Activated CD4-positive, alpha-beta memory T cell treated with anti-CD3 and anti-CD28 coated beads for 36 hours (primary cell): ENCODE results near the gene WWC2. TPM values are rescaled to one million over a fixed set of nuclear protein-coding genes. Genes with fewer than 3 reads are reported as not detected.

Experiments
- CTCF ChIA-PET: fragments of 350-600 bp; sonication (Branson Sonifier 250); formaldehyde crosslinking; loops from one replicate; lab custom pipeline; 2021; ENCODE audit warnings: antibody characterized with exemption, inconsistent platforms; lab: Charles Lee
- POLR2A ChIA-PET: fragments of 350-600 bp; sonication (Branson Sonifier 250); formaldehyde crosslinking; loops from one replicate; lab custom pipeline; 2021; ENCODE audit warnings: antibody characterized with exemption; lab: Charles Lee
- DNase-seq: peaks from one replicate; pipeline ENCODE4 v3.0.0-alpha.2; 2020
- H3K27ac Mint-ChIP-seq: one replicate; pipeline ENCODE4 v1.8.0; 2021; ENCODE audit warnings: mixed read lengths
- H3K27me3 Mint-ChIP-seq: one replicate; pipeline ENCODE4 v1.8.0; 2021; ENCODE audit warnings: mixed read lengths
- H3K36me3 Mint-ChIP-seq: one replicate; pipeline ENCODE4 v1.8.0; 2021; ENCODE audit warnings: mixed read lengths
- H3K4me1 Mint-ChIP-seq: one replicate; pipeline ENCODE4 v1.8.0; 2021; ENCODE audit warnings: low read depth, mixed read lengths
- H3K4me3 Mint-ChIP-seq: one replicate; pipeline ENCODE4 v1.8.0; 2021; ENCODE audit warnings: mild to moderate bottlenecking, mixed read lengths
- H3K9me3 Mint-ChIP-seq: one replicate; pipeline ENCODE4 v1.8.0; 2021; ENCODE audit warnings: mixed read lengths
- intact Hi-C: fragments of 100-400 bp; cut with micrococcal nuclease; formaldehyde crosslinking; loops from one replicate; pipeline ENCODE4 v1.15.1; 2023
- total RNA-seq, 2 experiments: library from RNA; stranded (reverse); gene quantifications; one replicate each; pipeline ENCODE4 v1.2.3, GENCODE V29; 2021

The WWC2 gene
- total RNA-seq, 2 experiments from 2014 or later, result 3.6 to 5.4 TPM

DNA sequence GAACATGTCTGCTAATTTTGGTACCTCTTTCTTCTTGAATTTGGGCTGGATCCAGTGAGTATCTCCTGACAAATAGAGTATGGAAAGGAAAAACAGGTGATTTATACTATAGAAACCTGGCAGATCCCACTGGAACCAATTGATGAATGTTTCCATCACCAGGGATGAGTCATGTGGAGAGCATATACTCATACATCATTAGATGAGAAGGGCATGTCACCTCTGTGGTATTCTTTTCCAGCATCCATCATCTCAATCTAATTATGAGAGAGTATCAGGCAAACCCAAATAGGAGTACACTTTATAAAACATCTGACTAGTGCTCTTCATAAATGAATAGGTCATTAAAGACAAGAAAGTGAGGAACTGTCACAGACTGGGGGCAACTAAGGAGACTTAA, 130.3 kb downstream of the WWC2 start:
- H3K27me3 Mint-ChIP-seq, result no peaks in the 10 kb centered on the region
- no peaks in the 10 kb centered on the region for H3K9me3 Mint-ChIP-seq
- no peak for DNase-seq
- intact Hi-C loops, result no loop called here
- H3K4me1 Mint-ChIP-seq, result no peaks in the 10 kb centered on the region
- H3K36me3 Mint-ChIP-seq, result no peaks in the 10 kb centered on the region
- ChIA-PET POLR2A (interaction anchor here (0.7 kb wide), 1 partner anchor 131 kb away, joined by 3 read pairs; the partner anchor contains the start of gene WWC2), CTCF (no interaction called here)
- H3K4me3 Mint-ChIP-seq, result no peak overlapping the region
- H3K27ac Mint-ChIP-seq, result no peak overlapping the region

- Mint-ChIP-seq H3K9me3 (no peaks in the 10 kb centered on the region), H3K4me3 (no peak overlapping the region), H3K27ac (no peak overlapping the region), H3K36me3 (no peaks in the 10 kb centered on the region), H3K4me1 (no peaks in the 10 kb centered on the region), H3K27me3 (no peaks in the 10 kb centered on the region)
- POLR2A ChIA-PET, result no interaction called here
- CTCF ChIA-PET, result interaction anchor here (0.5 to 1.7 kb wide), 4 partner anchors 15 to 167 kb away, joined by 3 to 5 read pairs (median 4); no protein-coding TSS in a partner anchor
- no peak for DNase-seq
- intact Hi-C loops, result no loop called here
Observed at GRCh38 chr4:183240581-183241321, 141.7 kb downstream of the WWC2 start.

DNA sequence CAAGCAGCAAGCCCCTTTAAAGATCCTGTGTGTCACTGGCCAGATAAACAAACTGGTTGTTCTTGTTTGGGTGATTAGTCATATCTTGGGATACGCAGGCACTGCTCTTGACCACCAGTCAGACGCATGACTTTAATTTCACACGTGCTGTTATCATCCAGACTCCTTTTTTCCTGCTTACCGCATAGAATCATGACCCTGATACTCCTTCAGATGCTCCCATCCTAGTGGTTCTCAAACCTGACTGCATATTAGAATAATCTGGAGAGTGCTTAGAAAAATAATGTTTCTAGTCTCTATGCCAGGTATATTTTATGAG, 142.2 kb downstream of the WWC2 start:
- POLR2A ChIA-PET, result no interaction called here
- DNase-seq, result no peak
- intact Hi-C loops, result no loop called here
- CTCF ChIA-PET, result interaction anchor here (1.7 kb wide), 1 partner anchor 168 kb away, joined by 5 read pairs; no protein-coding TSS in a partner anchor
- H3K36me3 Mint-ChIP-seq, result no peaks in the 10 kb centered on the region
- H3K4me1 Mint-ChIP-seq, result no peaks in the 10 kb centered on the region
- H3K4me3 Mint-ChIP-seq, result no peak overlapping the region
- no peaks in the 10 kb centered on the region for H3K9me3 Mint-ChIP-seq
- no peaks in the 10 kb centered on the region for H3K27me3 Mint-ChIP-seq
- H3K27ac Mint-ChIP-seq, result no peak overlapping the region

GRCh38 chr4:183241721-183242151, 142.7 kb downstream of the WWC2 start:
- POLR2A ChIA-PET, result no interaction called here
- Mint-ChIP-seq H3K4me3 (no peak overlapping the region), H3K9me3 (no peaks in the 10 kb centered on the region), H3K27ac (no peak overlapping the region), H3K4me1 (no peaks in the 10 kb centered on the region), H3K27me3 (no peaks in the 10 kb centered on the region), H3K36me3 (no peaks in the 10 kb centered on the region)
- DNase-seq, result no peak
- intact Hi-C loops, result no loop called here
- CTCF ChIA-PET, result interaction anchor here (1.7 kb wide), 1 partner anchor 168 kb away, joined by 5 read pairs; no protein-coding TSS in a partner anchor

- H3K4me1 Mint-ChIP-seq, result no peaks in the 10 kb centered on the region
- intact Hi-C loops, result no loop called here
- no peak overlapping the region for H3K4me3 Mint-ChIP-seq
- CTCF ChIA-PET, result interaction anchor here (1.0 to 1.7 kb wide), 4 partner anchors 13 to 169 kb away, joined by 3 to 5 read pairs (median 3); no protein-coding TSS in a partner anchor
- no peak overlapping the region for H3K27ac Mint-ChIP-seq
- no peak for DNase-seq
- H3K27me3 Mint-ChIP-seq, result no peaks in the 10 kb centered on the region
- POLR2A ChIA-PET, result no interaction called here
- no peaks in the 10 kb centered on the region for H3K36me3 Mint-ChIP-seq
- H3K9me3 Mint-ChIP-seq, result no peaks in the 10 kb centered on the region
Observed at GRCh38 chr4:183242291-183242690, 143.2 kb downstream of the WWC2 start.

DNA sequence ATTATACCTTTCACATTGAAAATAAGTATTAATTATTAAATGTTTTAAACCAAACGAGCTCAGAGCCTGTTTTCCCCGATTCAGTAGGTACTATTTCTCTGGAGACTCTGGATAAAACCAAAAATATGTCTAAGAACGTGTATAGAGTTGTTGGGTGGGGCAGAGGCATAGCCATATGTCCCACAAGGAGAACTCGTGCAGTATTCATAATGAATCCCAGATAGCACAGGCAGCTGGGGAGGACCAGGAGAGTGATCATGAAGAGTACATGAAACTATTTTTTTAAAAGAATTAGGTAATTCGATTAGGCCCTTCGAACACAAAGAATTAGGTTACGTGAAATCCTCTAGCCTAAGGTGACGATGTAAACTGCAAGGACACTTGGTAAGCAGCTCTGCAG, 145.0 kb downstream of the WWC2 start:
- Mint-ChIP-seq H3K4me3 (no peak overlapping the region), H3K36me3 (no peaks in the 10 kb centered on the region), H3K27ac (no peak overlapping the region), H3K27me3 (no peaks in the 10 kb centered on the region), H3K4me1 (no peaks in the 10 kb centered on the region), H3K9me3 (no peaks in the 10 kb centered on the region)
- ChIA-PET CTCF (interaction anchor here (1.0 to 2.6 kb wide), 4 partner anchors 12 to 305 kb away, joined by 3 to 10 read pairs (median 4); no protein-coding TSS in a partner anchor), POLR2A (interaction anchor here (0.7 kb wide), 1 partner anchor 146 kb away, joined by 3 read pairs; no protein-coding TSS in a partner anchor)
- no peak for DNase-seq
- intact Hi-C loops, result no loop called here

- no peaks in the 10 kb centered on the region for H3K36me3 Mint-ChIP-seq
- no peaks in the 10 kb centered on the region for H3K27me3 Mint-ChIP-seq
- POLR2A ChIA-PET, result interaction anchor here (0.7 kb wide), 1 partner anchor 147 kb away, joined by 3 read pairs; no protein-coding TSS in a partner anchor
- no peaks in the 10 kb centered on the region for H3K4me1 Mint-ChIP-seq
- intact Hi-C loops, result no loop called here
- CTCF ChIA-PET, result interaction anchor here (0.6 to 2.6 kb wide), 5 partner anchors 11 to 320 kb away, joined by 3 to 10 read pairs (median 3); no protein-coding TSS in a partner anchor
- no peak for DNase-seq
- no peaks in the 10 kb centered on the region for H3K9me3 Mint-ChIP-seq
- no peak overlapping the region for H3K27ac Mint-ChIP-seq
- H3K4me3 Mint-ChIP-seq, result no peak overlapping the region
Observed at GRCh38 chr4:183244506-183244905, 145.4 kb downstream of the WWC2 start.

- POLR2A ChIA-PET, result no interaction called here
Observed at GRCh38 chr4:183248201-183248600, 149.1 kb downstream of the WWC2 start.

GRCh38 chr4:183249854-183250253, 150.8 kb downstream of the WWC2 start:
- peak; percentile 23 for DNase-seq
- Mint-ChIP-seq H3K36me3 (no peaks in the 10 kb centered on the region), H3K27ac (no peak overlapping the region), H3K4me1 (no peaks in the 10 kb centered on the region), H3K4me3 (no peak overlapping the region), H3K27me3 (no peaks in the 10 kb centered on the region), H3K9me3 (no peaks in the 10 kb centered on the region)
- intact Hi-C loops, result loop anchor here (1.0 kb wide), 1 partner anchor 177 kb away; no protein-coding TSS in a partner anchor
- ChIA-PET CTCF (interaction anchor here (0.6 to 13.3 kb wide), 10 partner anchors 10 to 377 kb away, joined by 3 to 183 read pairs (median 6); partner anchors contain the start of gene WWC2), POLR2A (no interaction called here)

More at GRCh38 chr4:183248201-183248600, 149.1 kb downstream of the WWC2 start:
- intact Hi-C loops, result no loop called here
- no peak for DNase-seq
- Mint-ChIP-seq H3K27ac (no peak overlapping the region), H3K36me3 (no peaks in the 10 kb centered on the region), H3K4me3 (no peak overlapping the region), H3K4me1 (no peaks in the 10 kb centered on the region), H3K27me3 (no peaks in the 10 kb centered on the region), H3K9me3 (no peaks in the 10 kb centered on the region)
- CTCF ChIA-PET, result interaction anchor here (0.9 to 13.3 kb wide), 4 partner anchors 12 to 310 kb away, joined by 4 to 183 read pairs (median 36); no protein-coding TSS in a partner anchor

DNA sequence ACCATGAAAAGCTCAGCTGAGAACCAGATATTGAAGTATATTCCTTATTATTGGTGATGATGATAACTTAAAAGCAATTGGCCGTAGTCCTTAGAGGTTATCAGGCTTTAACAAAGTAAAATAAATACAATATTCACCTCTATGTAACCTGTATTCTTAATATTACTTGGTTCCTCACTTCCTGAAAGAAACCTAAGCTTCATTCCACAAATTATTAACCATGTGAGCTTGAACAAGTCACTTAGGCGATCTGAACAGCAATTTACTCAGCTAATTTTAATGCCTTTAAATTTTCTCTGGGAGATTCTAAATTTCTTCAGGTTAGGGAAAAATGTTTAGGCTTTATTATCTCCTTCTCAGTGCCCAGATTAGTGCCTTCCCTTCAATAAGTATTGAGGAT, 151.8 kb downstream of the WWC2 start:
- H3K27ac Mint-ChIP-seq, result no peak overlapping the region
- no peak overlapping the region for H3K4me3 Mint-ChIP-seq
- DNase-seq, result no peak
- ChIA-PET CTCF (interaction anchor here (0.6 to 13.3 kb wide), 9 partner anchors 9 to 312 kb away, joined by 3 to 183 read pairs (median 8); partner anchors contain the start of gene WWC2), POLR2A (no interaction called here)
- intact Hi-C loops, result loop anchor here (1.0 kb wide), 1 partner anchor 178 kb away; no protein-coding TSS in a partner anchor
- H3K27me3 Mint-ChIP-seq, result no peaks in the 10 kb centered on the region
- H3K36me3 Mint-ChIP-seq, result no peaks in the 10 kb centered on the region
- no peaks in the 10 kb centered on the region for H3K9me3 Mint-ChIP-seq
- no peaks in the 10 kb centered on the region for H3K4me1 Mint-ChIP-seq

DNA sequence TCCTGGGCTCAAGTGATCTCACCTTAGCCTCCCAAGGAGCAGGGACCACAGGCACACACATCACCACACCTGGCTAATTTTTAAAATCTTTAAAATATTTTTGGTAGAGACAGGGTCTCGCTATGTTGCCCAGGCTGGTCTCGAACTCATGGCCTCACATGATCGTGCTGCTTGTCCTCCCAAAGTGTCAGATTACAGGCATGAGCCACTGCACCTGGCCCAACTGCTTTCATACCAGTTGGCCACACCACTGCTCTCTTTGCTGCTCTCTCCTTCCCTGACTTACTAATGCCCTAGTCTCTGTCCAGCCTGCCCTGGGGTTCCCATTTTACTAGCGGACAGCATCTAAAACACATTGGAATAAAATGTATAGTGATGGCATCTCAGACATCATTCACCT, 153.9 kb downstream of the WWC2 start:
- DNase-seq, result no peak
- Mint-ChIP-seq H3K9me3 (no peaks in the 10 kb centered on the region), H3K4me1 (no peaks in the 10 kb centered on the region), H3K36me3 (no peaks in the 10 kb centered on the region), H3K27me3 (no peaks in the 10 kb centered on the region), H3K4me3 (no peak overlapping the region), H3K27ac (no peak overlapping the region)
- ChIA-PET POLR2A (no interaction called here), CTCF (interaction anchor here (0.9 to 13.3 kb wide), 4 partner anchors 8 to 314 kb away, joined by 3 to 183 read pairs (median 6); no protein-coding TSS in a partner anchor)
- intact Hi-C loops, result no loop called here

- CTCF ChIA-PET, result interaction anchor here (0.9 to 13.3 kb wide), 3 partner anchors 8 to 315 kb away, joined by 3 to 183 read pairs (median 7); no protein-coding TSS in a partner anchor
- no peaks in the 10 kb centered on the region for H3K9me3 Mint-ChIP-seq
- intact Hi-C loops, result no loop called here
- DNase-seq, result no peak
- H3K4me1 Mint-ChIP-seq, result no peaks in the 10 kb centered on the region
- no peaks in the 10 kb centered on the region for H3K27me3 Mint-ChIP-seq
- POLR2A ChIA-PET, result interaction anchor here (0.6 kb wide), 1 partner anchor 306 kb away, joined by 4 read pairs; no protein-coding TSS in a partner anchor
- no peak overlapping the region for H3K4me3 Mint-ChIP-seq
- H3K27ac Mint-ChIP-seq, result no peak overlapping the region
- H3K36me3 Mint-ChIP-seq, result no peaks in the 10 kb centered on the region
Observed at GRCh38 chr4:183253451-183253850, 154.4 kb downstream of the WWC2 start.
